ENCODE data around the gene CPSF4.

DNA sequence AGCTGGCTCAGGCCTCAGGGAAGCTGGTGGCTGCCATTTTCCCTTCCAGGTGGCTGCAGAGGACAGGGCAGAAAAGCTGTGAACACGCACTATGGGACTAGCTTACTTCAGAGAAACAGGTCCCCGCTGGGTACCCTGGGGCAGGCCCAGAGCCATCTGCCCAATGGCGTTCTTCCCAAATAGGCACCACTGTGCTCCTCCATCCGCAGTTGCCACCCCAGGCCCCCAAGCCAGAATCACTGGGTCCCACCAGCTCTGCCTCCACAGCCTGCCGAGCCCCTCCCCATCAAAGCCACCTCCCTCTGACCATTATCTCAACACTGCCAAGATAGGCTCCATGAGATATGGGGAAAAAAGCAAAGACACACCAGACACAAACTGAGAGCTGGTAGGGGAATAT, 18.5 kb upstream of the CPSF4 start:
- TF ChIP-seq, protein P1, sequence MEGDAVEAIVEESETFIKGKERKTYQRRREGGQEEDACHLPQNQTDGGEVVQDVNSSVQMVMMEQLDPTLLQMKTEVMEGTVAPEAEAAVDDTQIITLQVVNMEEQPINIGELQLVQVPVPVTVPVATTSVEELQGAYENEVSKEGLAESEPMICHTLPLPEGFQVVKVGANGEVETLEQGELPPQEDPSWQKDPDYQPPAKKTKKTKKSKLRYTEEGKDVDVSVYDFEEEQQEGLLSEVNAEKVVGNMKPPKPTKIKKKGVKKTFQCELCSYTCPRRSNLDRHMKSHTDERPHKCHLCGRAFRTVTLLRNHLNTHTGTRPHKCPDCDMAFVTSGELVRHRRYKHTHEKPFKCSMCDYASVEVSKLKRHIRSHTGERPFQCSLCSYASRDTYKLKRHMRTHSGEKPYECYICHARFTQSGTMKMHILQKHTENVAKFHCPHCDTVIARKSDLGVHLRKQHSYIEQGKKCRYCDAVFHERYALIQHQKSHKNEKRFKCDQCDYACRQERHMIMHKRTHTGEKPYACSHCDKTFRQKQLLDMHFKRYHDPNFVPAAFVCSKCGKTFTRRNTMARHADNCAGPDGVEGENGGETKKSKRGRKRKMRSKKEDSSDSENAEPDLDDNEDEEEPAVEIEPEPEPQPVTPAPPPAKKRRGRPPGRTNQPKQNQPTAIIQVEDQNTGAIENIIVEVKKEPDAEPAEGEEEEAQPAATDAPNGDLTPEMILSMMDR (IDR thresholded peaks at IDR 0.05): no peak
- TF ChIP-seq POLR2A (IDR thresholded peaks at IDR 0.05): no peak
